Thyroid gland (tissue), 4 donors: ENCODE measurements around the gene SECISBP2L. TPM values are rescaled to one million over a fixed set of nuclear protein-coding genes. Genes with fewer than 3 reads are reported as not detected.

Source experiments
- small RNA-seq: library from RNA; depleted of rRNA; stranded (forward); fragments of <200 nt; gene quantifications from one replicate; pipeline ENCODE3, GENCODE V24; 2016
- total RNA-seq, 4 donors: library from RNA; depleted of rRNA; stranded (reverse); fragments of >200 nt; gene quantifications; one replicate each; pipeline ENCODE4 v1.2.3, GENCODE V29; 2016

The SECISBP2L gene
- total RNA-seq, 4 donors from 2014 or later: 53.9 to 88.8 (median 60.9) TPM

Small RNAs within 50 kb of the gene (small RNA-seq; reads per million reads assigned to genes)
- gene RF00019: not detected

Other genes with a start within 250 kb of the SECISBP2L start
- gene CEP152, start 235.4 kb downstream of the SECISBP2L start, total RNA-seq: 1 to 10 TPM; 5.5 to 7.7 (median 6.8) TPM
- gene EID1, start 168.3 kb downstream of the SECISBP2L start, total RNA-seq: 100 to 1,000 TPM; 213 to 305 (median 273) TPM
- 1 to 10 TPM in 1 of 4 donors, under 1 TPM in 3; 0.13 to 1.1 (median 0.49) TPM for gene SHC4, start 82.5 kb downstream of the SECISBP2L start, total RNA-seq
- 10 to 100 TPM; 52.4 to 80.0 (median 61.3) TPM for gene COPS2, start 109.2 kb upstream of the SECISBP2L start, total RNA-seq
- 10 to 100 TPM; 50.4 to 85.5 (median 67.8) TPM for gene GALK2, start 123.8 kb upstream of the SECISBP2L start, total RNA-seq